ENCODE measurements around the gene WDR59.

DNA sequence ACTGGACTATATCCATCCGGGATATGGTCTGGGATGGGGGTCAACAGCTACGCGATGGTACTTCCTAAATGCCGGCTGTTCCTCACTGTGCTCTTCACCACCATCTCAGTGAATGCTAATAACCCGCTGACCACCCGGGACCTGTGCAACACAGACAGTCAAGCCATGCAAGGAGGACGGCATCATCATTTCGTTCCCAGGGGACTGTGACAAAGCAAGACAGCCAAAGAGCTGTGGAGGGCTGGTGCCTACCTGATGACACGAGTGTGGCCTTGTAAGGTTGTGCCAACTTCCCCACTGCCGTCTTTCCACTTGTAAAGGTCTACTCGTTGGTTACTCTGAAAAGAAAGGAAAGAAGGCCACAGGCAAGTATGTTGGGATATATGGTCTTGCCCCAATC lies 33.7 kb downstream of the WDR59 start:
- TF ChIP-seq, protein P1, sequence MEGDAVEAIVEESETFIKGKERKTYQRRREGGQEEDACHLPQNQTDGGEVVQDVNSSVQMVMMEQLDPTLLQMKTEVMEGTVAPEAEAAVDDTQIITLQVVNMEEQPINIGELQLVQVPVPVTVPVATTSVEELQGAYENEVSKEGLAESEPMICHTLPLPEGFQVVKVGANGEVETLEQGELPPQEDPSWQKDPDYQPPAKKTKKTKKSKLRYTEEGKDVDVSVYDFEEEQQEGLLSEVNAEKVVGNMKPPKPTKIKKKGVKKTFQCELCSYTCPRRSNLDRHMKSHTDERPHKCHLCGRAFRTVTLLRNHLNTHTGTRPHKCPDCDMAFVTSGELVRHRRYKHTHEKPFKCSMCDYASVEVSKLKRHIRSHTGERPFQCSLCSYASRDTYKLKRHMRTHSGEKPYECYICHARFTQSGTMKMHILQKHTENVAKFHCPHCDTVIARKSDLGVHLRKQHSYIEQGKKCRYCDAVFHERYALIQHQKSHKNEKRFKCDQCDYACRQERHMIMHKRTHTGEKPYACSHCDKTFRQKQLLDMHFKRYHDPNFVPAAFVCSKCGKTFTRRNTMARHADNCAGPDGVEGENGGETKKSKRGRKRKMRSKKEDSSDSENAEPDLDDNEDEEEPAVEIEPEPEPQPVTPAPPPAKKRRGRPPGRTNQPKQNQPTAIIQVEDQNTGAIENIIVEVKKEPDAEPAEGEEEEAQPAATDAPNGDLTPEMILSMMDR (IDR thresholded peaks at IDR 0.05): no peak
- TF ChIP-seq POLR2A (IDR thresholded peaks at IDR 0.05) (no peak), EP300 (IDR thresholded peaks at IDR 0.05) (no peak)

Measured in tibial nerve (tissue), 4 donors.